Activated naive CD4-positive, alpha-beta T cell treated with anti-CD3 and anti-CD28 coated beads, Interleukin-2, amount 10 ng/mL, durations not matched to agents 7 days and 5 days (primary cell): ENCODE measurements around the gene NUP133.

Experiments
- CTCF ChIA-PET: fragments of 350-600 bp; sonication (Branson Sonifier 250); formaldehyde crosslinking; loops from one replicate; lab custom pipeline; 2021; ENCODE audit warnings: antibody characterized with exemption; lab: Charles Lee
- DNase-seq: peaks from one replicate; pipeline ENCODE4 v3.0.0-alpha.2; 2020
- H3K27ac Mint-ChIP-seq: one replicate; pipeline ENCODE4 v1.8.0; 2021; ENCODE audit warnings: mild to moderate bottlenecking, moderate library complexity, mixed read lengths
- H3K27me3 Mint-ChIP-seq: one replicate; pipeline ENCODE4 v1.8.0; 2021; ENCODE audit warnings: mild to moderate bottlenecking, mixed read lengths
- H3K36me3 Mint-ChIP-seq: one replicate; pipeline ENCODE4 v1.8.0; 2021; ENCODE audit warnings: mixed read lengths
- H3K4me1 Mint-ChIP-seq: one replicate; pipeline ENCODE4 v1.8.0; 2021; ENCODE audit warnings: mixed read lengths
- H3K4me3 Mint-ChIP-seq: one replicate; pipeline ENCODE4 v1.8.0; 2021; ENCODE audit warnings: mild to moderate bottlenecking, moderate library complexity, mixed read lengths
- H3K9me3 Mint-ChIP-seq: one replicate; pipeline ENCODE4 v1.8.0; 2021; ENCODE audit warnings: mixed read lengths

Gene NUP133

DNA sequence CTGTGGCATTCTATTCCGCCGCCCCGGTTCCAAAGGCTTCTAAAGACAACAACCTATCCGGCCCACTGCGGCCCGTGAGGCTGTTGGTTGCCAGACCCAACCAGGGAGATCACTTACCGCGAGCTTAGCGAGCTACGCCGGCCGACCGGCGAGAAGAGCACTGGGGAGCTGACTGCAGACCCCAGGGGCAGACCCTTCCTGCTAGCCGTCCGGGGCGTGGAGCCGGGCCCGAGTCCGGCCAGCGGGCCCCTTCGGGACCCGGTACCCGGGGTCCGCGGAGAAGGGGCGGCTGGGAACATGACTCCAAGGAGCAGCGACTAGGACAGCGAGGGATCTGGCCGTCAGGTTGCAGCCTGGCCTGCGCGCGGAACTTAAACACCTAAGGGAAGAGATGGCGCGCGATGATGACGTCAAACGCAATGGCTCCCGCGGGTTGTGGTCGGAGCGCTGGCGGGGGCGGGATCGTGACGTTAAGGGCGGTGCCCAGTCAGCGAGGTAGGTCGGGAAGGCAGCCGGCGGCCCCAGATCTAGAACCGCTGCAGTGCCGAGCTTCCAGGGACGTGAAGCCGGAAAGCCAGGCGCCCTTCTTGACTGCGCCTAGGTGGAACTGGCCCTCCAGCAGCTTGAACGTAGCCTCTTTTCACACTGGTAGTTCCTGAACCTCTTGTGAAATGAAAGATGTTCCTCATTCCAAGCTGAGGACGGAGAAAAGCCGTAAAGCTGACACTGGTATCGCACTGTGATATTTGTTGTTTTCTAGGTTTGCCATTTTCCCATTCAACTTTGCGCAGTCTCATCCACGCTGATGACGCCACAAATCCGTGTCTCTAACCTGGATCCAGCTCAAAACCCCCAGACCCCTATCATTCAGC, at the start of gene NUP133:
NUP133 (minus strand) TSS at position 391 of the 872 bp plus-strand sequence; CDS start at position 299, 92 bp downstream.
- H3K27ac Mint-ChIP-seq: peak within 1 kb of the TSS; percentile 97
- CTCF ChIA-PET: interaction anchor here (1.0 to 1.1 kb wide), 3 partner anchors 250 to 780 kb away, joined by 3 to 4 read pairs (median 4); no protein-coding TSS in a partner anchor

DNA sequence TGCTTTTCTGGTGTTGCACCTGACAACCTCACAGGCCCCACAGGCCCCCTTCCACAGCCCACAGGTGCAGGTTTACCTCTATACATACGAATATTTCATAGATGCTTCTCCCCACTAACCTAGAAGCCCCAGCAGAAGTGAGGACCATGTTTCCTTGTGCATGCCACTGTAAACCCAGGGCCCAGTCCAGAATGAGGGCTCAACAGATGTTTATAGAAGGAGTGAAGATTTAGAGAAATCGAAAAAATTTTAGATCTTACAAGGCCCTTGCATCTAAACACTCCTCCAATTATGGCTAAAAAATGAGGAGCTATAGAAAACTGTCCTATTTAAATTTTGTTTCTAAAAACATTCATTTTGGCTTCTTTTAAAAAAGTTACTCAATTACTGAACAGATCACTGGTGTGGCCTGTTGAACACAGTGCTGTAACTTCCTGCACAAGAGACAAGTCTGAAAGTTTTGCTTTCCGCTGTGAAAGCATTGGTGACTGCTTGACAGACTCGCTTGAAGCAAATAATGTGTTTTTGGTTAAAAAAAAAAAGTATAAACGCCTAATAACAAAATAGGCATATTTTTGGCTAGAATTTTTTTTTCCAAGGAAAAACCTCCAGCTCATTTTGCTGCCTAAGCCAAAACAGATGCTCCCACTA, 49.2 kb upstream of the NUP133 start:
- no peaks in the 10 kb centered on the region for H3K9me3 Mint-ChIP-seq
- DNase-seq: peak; percentile 38
- peaks cover 12% of the 10 kb centered on the region for H3K36me3 Mint-ChIP-seq
- CTCF ChIA-PET: interaction anchor here (1.1 to 1.2 kb wide), 2 partner anchors 10 to 42 kb away, joined by 3 to 4 read pairs; no protein-coding TSS in a partner anchor
- peaks cover 42% of the 10 kb centered on the region for H3K4me1 Mint-ChIP-seq
- peaks cover 4% of the 10 kb centered on the region for H3K27me3 Mint-ChIP-seq
- H3K4me3 Mint-ChIP-seq: peak overlapping the region; percentile 87
- H3K27ac Mint-ChIP-seq: peak overlapping the region; percentile 97

More for the DNA sequence above, at the start of gene NUP133:
- Mint-ChIP-seq H3K36me3 (peaks cover 7% of the 10 kb centered on the region), H3K27me3 (peaks cover 7% of the 10 kb centered on the region), H3K4me3 (peak within 1 kb of the TSS; percentile 91), H3K4me1 (peaks cover 34% of the 10 kb centered on the region), H3K9me3 (no peaks in the 10 kb centered on the region)
- DNase-seq: peak; percentile 99

DNA sequence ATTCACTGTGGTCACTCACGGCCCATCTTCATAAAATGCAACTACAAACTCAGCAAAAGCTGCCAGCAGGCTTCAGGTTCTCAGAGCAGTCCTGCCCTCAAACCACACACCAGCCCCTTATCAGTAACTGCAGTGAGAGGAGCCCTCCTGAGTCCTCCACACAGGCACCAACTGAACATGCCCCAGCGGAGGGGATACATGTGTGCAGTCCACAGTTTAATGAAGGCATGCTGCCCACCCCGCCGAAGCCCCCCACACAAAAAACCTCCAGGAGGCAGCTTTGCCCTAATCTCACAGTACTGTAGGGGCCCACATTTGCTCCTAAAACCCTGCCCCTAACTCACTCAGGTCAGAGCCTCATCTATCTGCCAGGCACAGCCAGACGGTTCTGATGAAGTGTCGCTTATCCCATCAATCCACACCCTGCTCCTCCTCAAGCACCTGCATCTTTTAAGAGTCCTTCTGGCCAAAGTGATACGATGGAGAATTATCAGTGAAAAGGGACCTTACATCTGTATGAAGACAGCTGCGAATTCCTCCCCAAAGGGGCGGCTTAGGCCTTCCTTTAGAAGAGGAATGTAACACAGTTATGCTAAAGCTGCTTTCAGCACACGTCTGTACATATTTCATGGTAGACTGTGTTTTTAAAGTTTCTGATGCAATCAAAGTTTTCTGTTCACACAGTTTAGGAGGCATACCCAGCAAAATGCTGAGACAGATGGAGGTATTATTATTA, 46.9 kb upstream of the NUP133 start:
- Mint-ChIP-seq H3K27me3 (no peaks in the 10 kb centered on the region), H3K4me1 (peaks cover 44% of the 10 kb centered on the region), H3K4me3 (no peak overlapping the region), H3K36me3 (peaks cover 14% of the 10 kb centered on the region), H3K27ac (peak overlapping the region; percentile 30), H3K9me3 (no peaks in the 10 kb centered on the region)
- CTCF ChIA-PET: interaction anchor here (1.1 kb wide), 1 partner anchor 24 kb away, joined by 3 read pairs; no protein-coding TSS in a partner anchor
- no peak for DNase-seq

DNA sequence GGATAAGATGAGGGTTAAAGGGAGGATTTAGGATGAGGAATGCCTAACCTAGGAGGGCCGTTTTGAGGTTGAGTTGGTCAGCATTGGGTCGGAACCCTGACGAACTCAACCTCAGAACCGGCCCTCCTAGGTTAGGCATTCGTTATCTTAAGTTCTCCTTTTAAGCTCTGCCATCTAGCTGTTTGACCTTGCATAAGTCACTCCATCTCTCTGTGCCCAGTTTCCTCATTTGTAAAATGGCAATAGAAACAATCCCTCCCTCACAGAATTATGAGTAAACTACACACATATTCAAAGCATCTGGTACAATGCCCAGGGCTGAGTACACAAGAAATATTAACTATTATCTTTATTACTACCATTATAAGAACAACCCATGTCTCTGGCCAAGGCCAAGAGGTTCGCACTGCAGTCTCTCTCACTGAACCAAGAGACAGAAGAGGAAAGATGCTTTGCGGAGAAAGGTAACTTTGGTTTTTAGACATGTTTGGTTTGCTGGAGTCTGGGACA, 45.5 kb upstream of the NUP133 start:
- Mint-ChIP-seq H3K27ac (no peak overlapping the region), H3K4me3 (no peak overlapping the region), H3K4me1 (peaks cover 34% of the 10 kb centered on the region), H3K9me3 (no peaks in the 10 kb centered on the region), H3K36me3 (peaks cover 14% of the 10 kb centered on the region), H3K27me3 (no peaks in the 10 kb centered on the region)
- no peak for DNase-seq
- CTCF ChIA-PET: no interaction called here

DNA sequence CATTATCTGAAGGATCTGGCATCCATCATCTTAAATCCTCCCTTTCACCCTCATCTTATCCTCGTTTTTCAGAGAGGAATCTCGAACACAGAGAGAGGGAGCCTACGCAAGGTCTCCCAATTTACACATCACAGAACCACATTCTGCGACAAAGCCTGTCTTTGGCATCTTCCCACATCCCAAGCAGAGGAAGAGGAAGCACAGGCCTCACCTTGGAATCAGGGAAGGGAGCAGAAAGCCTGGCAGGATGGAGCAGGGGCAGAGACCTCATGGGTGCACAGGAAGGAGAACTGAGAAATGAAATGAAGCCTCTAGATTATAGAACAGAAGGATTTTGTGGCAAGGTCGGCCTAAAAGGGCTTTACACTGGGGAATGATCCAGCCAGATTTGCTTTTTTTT, 44.6 kb upstream of the NUP133 start:
- Mint-ChIP-seq H3K4me3 (no peak overlapping the region), H3K9me3 (no peaks in the 10 kb centered on the region), H3K27me3 (no peaks in the 10 kb centered on the region), H3K36me3 (peaks cover 17% of the 10 kb centered on the region), H3K4me1 (peaks cover 34% of the 10 kb centered on the region), H3K27ac (no peak overlapping the region)
- no peak for DNase-seq
- CTCF ChIA-PET: no interaction called here

DNA sequence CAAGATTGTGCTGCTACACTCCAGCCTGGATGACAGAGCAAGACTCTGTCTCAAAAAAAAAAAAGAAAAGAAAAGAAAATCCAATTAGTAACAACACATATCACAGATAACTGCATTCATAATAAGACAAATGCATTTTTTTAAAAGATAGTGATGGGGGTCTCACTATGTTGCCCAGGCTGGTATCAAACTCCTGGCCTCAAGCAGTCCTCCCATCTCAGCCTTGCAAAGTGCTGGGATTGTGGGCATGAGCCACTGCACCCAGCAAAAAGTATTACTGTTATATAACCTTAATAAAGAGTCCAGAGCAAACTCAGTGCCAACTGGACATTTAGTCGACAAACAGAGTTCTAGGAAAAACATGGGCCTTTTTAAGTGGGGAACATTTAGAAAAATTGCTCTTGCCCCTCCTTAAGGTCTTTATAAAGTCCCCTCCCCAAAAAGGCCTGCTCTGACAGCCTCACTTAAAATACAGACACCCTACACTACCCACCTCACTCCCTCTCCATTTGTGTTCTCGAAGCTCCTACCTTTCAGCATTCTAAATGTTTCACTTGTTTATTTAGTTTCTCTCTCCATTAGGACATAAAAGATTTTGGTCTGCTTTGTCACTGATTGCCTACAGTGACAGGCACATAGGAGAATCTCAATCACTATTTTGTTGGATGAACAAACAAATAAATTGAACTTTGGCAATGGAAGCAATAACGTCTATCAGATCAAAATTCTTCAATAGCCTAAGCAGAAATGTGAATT, 42.8 kb upstream of the NUP133 start:
- H3K9me3 Mint-ChIP-seq: no peaks in the 10 kb centered on the region
- DNase-seq: no peak
- CTCF ChIA-PET: no interaction called here
- no peak overlapping the region for H3K4me3 Mint-ChIP-seq
- peaks cover 12% of the 10 kb centered on the region for H3K36me3 Mint-ChIP-seq
- H3K27me3 Mint-ChIP-seq: no peaks in the 10 kb centered on the region
- peaks cover 17% of the 10 kb centered on the region for H3K4me1 Mint-ChIP-seq
- no peak overlapping the region for H3K27ac Mint-ChIP-seq

DNA sequence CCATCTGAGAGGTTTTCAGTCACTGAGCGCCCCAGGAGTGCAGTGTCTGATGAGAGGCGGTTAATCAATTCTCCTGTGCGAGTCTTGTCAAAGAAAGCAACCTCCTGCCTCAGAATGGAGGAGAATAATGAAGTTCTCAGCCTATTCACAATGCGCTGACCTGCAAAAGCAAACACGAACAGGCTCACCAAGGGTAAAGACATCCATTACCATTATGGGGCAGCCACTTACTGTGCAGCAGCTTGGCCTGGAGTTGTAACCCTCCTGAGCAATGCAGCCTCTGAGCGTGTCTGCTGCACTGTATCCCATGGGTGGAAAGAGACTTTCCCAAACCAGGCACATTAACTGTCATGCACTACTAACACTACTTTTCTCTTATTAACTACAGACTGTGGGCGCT, 39.4 kb upstream of the NUP133 start:
- DNase-seq: no peak
- H3K36me3 Mint-ChIP-seq: peaks cover 24% of the 10 kb centered on the region
- H3K4me3 Mint-ChIP-seq: no peak overlapping the region
- CTCF ChIA-PET: interaction anchor here (0.6 to 0.8 kb wide), 2 partner anchors 10 to 45 kb away, joined by 3 read pairs; no protein-coding TSS in a partner anchor
- H3K9me3 Mint-ChIP-seq: no peaks in the 10 kb centered on the region
- H3K27me3 Mint-ChIP-seq: no peaks in the 10 kb centered on the region
- H3K4me1 Mint-ChIP-seq: peaks cover 7% of the 10 kb centered on the region
- H3K27ac Mint-ChIP-seq: no peak overlapping the region

DNA sequence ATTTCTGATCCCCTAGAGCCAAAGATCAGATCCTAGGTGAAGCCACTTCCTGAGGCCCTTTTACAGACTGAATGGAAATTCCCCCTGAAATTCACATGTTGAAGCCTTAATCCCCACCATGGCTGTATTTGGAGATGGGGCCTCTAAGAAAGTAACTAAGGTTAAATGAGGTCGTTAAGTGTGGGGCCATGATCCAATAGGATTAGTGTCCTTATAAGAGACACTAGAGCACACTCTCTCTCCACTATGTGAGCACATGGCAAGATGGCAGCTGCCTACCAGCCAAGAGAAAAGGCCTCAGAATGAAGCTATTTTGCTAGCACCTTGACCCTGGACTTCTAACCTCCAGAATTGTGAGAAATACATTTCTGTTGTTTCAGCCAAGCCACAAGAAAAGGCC, 36.4 kb upstream of the NUP133 start:
- peaks cover 10% of the 10 kb centered on the region for H3K4me1 Mint-ChIP-seq
- H3K36me3 Mint-ChIP-seq: peaks cover 34% of the 10 kb centered on the region
- H3K9me3 Mint-ChIP-seq: no peaks in the 10 kb centered on the region
- H3K27me3 Mint-ChIP-seq: no peaks in the 10 kb centered on the region
- CTCF ChIA-PET: no interaction called here
- DNase-seq: no peak
- H3K27ac Mint-ChIP-seq: no peak overlapping the region
- no peak overlapping the region for H3K4me3 Mint-ChIP-seq

DNA sequence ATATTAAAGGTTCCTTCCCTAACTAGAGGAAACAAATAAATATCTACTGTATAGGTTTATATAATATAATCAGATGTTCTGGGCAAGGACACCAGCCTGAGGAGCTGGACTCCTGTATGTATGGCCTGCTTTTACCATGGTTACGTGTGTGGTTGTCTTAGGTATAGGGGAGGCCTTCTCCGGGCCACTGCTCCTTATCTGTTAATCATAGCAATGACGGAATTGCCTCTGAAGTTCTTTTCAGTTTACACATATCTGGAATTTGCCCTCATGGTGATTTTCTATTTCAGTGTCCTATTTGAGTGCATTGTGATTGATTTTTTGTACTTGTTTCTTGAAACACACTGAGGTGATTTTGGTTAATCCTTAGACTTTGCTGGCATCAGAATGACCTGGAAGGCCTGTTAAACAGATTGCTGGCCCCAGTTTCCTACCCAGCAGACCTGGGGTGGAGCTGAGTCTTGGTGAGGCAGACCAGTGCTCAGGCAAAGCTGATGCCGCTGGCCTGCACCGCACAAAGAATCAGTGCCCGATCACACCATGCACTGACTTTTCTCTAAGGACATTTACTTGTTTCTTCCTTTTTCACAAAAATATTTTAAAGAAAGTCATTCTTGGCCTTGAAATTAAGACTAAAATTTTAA, 31.8 kb upstream of the NUP133 start:
- DNase-seq: no peak
- H3K36me3 Mint-ChIP-seq: peaks cover 52% of the 10 kb centered on the region
- CTCF ChIA-PET: no interaction called here
- no peak overlapping the region for H3K27ac Mint-ChIP-seq
- H3K9me3 Mint-ChIP-seq: no peaks in the 10 kb centered on the region
- no peak overlapping the region for H3K4me3 Mint-ChIP-seq
- H3K4me1 Mint-ChIP-seq: peaks cover 10% of the 10 kb centered on the region
- H3K27me3 Mint-ChIP-seq: no peaks in the 10 kb centered on the region

DNA sequence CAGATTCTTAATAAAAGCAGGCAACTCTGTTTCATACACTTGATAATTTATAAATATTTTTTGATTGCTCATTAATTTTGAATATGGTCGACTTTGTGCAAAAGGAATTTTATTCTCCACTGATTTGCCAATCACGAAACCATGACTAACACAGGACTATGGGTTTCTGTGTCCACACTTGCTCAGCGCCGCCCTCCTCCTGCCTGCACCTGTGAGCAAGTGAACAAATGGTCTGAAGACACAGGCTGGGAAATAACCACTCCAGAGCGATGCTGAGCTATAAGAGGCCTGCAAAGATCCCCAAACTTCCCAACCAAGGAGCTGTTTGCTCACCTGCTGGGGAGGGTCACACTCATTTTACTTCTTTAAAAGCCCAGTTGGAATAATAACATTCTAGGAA, 30.8 kb upstream of the NUP133 start:
- no peak for DNase-seq
- Mint-ChIP-seq H3K27me3 (no peaks in the 10 kb centered on the region), H3K4me3 (no peak overlapping the region), H3K27ac (no peak overlapping the region), H3K4me1 (peaks cover 10% of the 10 kb centered on the region), H3K9me3 (no peaks in the 10 kb centered on the region), H3K36me3 (peaks cover 53% of the 10 kb centered on the region)
- CTCF ChIA-PET: no interaction called here

DNA sequence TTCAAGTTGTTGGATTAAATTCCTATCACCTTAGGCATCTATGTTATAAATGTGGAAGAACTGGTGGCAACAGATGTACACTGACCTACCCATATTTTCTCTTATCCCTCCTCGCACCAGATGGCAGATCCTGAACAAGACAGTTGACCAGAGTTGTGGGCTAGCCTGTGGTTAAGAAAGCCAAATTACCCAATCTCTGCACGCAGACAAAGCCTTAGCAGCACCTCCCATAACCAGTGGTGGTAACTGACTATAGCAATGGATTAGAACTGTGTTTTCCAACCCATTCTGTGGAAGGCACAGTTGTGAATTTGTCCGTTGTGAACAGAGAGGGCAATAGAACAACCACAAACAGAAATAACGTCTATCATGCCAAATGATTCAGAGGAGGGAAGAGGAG, 29.8 kb upstream of the NUP133 start:
- no peaks in the 10 kb centered on the region for H3K9me3 Mint-ChIP-seq
- H3K36me3 Mint-ChIP-seq: peaks cover 49% of the 10 kb centered on the region
- DNase-seq: no peak
- no peaks in the 10 kb centered on the region for H3K27me3 Mint-ChIP-seq
- peaks cover 7% of the 10 kb centered on the region for H3K4me1 Mint-ChIP-seq
- no peak overlapping the region for H3K27ac Mint-ChIP-seq
- CTCF ChIA-PET: no interaction called here
- H3K4me3 Mint-ChIP-seq: no peak overlapping the region

DNA sequence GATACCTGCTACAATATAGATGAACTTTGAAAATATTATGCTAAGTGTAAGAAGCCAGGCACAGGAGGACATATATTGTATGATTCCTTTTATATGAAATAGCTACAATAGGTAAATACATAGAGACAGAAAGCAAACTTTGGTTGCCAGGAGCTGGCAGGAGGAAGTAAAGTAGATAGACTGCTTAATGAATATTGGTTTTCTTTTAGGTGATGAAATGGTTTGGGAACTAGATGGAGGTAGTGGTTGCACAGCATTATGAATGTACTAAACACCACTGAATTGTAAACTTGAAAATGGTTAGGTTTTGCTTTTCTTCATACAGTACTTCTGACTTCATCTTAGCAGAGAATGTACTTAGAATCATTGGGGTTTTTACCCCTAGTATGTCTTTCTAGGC, 28.8 kb upstream of the NUP133 start:
- DNase-seq: no peak
- Mint-ChIP-seq H3K9me3 (no peaks in the 10 kb centered on the region), H3K27ac (no peak overlapping the region), H3K4me1 (peaks cover under 1% of the 10 kb centered on the region), H3K36me3 (peaks cover 43% of the 10 kb centered on the region), H3K27me3 (no peaks in the 10 kb centered on the region), H3K4me3 (no peak overlapping the region)
- CTCF ChIA-PET: interaction anchor here (1.3 kb wide), 1 partner anchor 22 kb away, joined by 4 read pairs; no protein-coding TSS in a partner anchor

DNA sequence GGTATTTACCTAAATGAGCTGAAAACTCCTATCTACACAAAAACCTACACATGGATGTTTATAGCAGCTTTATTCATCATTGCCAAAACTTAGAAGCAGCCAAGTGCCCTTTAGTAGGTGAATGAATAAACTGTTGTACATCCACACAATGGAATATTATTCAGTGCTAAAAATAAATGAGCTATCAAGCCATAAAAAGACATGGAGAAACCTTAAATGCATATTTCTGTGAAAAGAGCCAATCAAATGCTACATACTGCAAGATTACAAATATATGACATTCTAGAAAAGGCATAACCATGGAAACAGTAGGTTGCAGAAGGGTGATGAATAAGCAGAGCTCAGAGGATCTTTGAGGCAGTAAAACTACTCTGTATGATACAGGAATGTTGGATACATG, 27.1 kb upstream of the NUP133 start:
- CTCF ChIA-PET: interaction anchor here (1.1 kb wide), 1 partner anchor 17 kb away, joined by 3 read pairs; no protein-coding TSS in a partner anchor
- Mint-ChIP-seq H3K4me1 (no peaks in the 10 kb centered on the region), H3K27me3 (no peaks in the 10 kb centered on the region), H3K36me3 (peaks cover 50% of the 10 kb centered on the region), H3K4me3 (no peak overlapping the region), H3K27ac (no peak overlapping the region), H3K9me3 (no peaks in the 10 kb centered on the region)
- DNase-seq: no peak
